ENCODE data around the gene BRWD1.

The BRWD1 gene

DNA sequence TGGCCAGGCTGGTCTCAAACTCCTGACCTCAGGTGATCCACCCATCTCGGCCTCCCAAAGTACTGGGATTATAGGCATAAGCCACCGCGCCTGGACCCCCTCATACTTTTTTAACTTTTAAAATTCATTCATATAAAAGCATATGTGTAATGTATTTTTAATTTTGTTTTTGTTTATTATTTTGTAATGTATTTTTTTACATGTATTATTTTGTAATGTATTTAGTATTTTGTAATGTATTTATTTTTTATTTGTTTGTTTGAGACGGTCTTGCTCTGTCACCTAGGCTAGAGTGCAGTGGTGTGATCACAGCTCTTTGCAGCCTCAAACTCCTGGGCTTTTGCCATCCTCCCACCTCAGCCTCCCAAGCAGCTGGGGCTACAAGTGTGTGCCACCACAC is 12.0 kb upstream of the BRWD1 start:
- no peak overlapping the region for H2AFZ ChIP-seq (ENCODE audit: low read depth, low read length)
- H3K79me2 ChIP-seq (ENCODE audit: insufficient read depth, low read length): no peaks in the 10 kb centered on the region
- H3K4me3 ChIP-seq (ENCODE audit: low read depth in 1 of 2, low read length in 2 of 2): no peak overlapping the region
- H3K36me3 ChIP-seq (ENCODE audit: insufficient read depth, low read length): no peaks in the 10 kb centered on the region
- H3K9me3 ChIP-seq (ENCODE audit: insufficient read depth, low read length, severe bottlenecking): no peaks in the 10 kb centered on the region
- H3K4me1 ChIP-seq (ENCODE audit: insufficient read depth, low read length): no peaks in the 10 kb centered on the region
- no peaks in the 10 kb centered on the region for H3K27me3 ChIP-seq (ENCODE audit: insufficient read depth, low read length, poor library complexity)
- ATAC-seq (ENCODE audit: insufficient read depth, low read depth): no peak
- no peak overlapping the region for H3K27ac ChIP-seq (ENCODE audit: low read length)
- TF ChIP-seq EZH2 (IDR thresholded peaks at IDR 0.05; ENCODE audit: borderline replicate concordance, low read depth, low read length, severe bottlenecking): no peak
- TF ChIP-seq, protein P1, sequence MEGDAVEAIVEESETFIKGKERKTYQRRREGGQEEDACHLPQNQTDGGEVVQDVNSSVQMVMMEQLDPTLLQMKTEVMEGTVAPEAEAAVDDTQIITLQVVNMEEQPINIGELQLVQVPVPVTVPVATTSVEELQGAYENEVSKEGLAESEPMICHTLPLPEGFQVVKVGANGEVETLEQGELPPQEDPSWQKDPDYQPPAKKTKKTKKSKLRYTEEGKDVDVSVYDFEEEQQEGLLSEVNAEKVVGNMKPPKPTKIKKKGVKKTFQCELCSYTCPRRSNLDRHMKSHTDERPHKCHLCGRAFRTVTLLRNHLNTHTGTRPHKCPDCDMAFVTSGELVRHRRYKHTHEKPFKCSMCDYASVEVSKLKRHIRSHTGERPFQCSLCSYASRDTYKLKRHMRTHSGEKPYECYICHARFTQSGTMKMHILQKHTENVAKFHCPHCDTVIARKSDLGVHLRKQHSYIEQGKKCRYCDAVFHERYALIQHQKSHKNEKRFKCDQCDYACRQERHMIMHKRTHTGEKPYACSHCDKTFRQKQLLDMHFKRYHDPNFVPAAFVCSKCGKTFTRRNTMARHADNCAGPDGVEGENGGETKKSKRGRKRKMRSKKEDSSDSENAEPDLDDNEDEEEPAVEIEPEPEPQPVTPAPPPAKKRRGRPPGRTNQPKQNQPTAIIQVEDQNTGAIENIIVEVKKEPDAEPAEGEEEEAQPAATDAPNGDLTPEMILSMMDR (IDR thresholded peaks at IDR 0.05; ENCODE audit: borderline replicate concordance, extremely low read depth, low read length, poor library complexity, severe bottlenecking): no peak
- DNase-seq: no peak
- H3K4me2 ChIP-seq (ENCODE audit: insufficient read depth, low read length): no peak overlapping the region
- H3K9ac ChIP-seq (ENCODE audit: low read depth, low read length): no peak overlapping the region
- no peaks in the 10 kb centered on the region for H4K20me1 ChIP-seq (ENCODE audit: insufficient read depth, low read length)

DNA sequence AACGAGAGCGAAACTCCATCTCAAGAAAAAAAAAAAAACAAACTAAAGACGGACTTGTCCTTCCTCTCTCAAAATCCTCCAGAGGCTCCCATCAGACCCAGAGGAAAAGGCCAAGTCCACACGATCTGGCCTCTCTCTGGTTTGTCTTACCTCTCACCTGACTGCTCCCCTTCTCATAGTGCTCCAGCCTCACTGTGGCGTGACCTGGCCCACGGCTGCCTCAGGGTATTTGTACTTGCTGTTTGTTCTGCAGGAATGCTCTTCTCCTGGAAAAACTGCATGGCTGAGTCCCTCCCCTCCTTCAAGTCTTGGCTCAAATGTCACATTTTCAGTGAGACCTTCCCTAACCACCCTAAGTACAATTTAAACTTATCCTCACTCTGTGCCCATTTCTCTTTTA is 8.0 kb upstream of the BRWD1 start:
- Histone ChIP-seq H3K9me3 (ENCODE audit: insufficient read depth, low read length, severe bottlenecking) (no peaks in the 10 kb centered on the region), H3K36me3 (ENCODE audit: insufficient read depth, low read length) (no peaks in the 10 kb centered on the region), H3K27ac (ENCODE audit: low read length) (no peak overlapping the region), H3K4me2 (ENCODE audit: insufficient read depth, low read length) (no peak overlapping the region), H3K4me3 (ENCODE audit: low read depth in 1 of 2, low read length in 2 of 2) (no peak overlapping the region), H3K9ac (ENCODE audit: low read depth, low read length) (no peak overlapping the region), H3K4me1 (ENCODE audit: insufficient read depth, low read length) (no peaks in the 10 kb centered on the region), H3K27me3 (ENCODE audit: insufficient read depth, low read length, poor library complexity) (no peaks in the 10 kb centered on the region), H4K20me1 (ENCODE audit: insufficient read depth, low read length) (no peaks in the 10 kb centered on the region), H2AFZ (ENCODE audit: low read depth, low read length) (no peak overlapping the region), H3K79me2 (ENCODE audit: insufficient read depth, low read length) (no peaks in the 10 kb centered on the region)
- TF ChIP-seq, protein P1 (IDR thresholded peaks at IDR 0.05; ENCODE audit: borderline replicate concordance, extremely low read depth, low read length, poor library complexity, severe bottlenecking): no peak
- no peak for TF ChIP-seq EZH2 (IDR thresholded peaks at IDR 0.05; ENCODE audit: borderline replicate concordance, low read depth, low read length, severe bottlenecking)
- DNase-seq (no peak), ATAC-seq (ENCODE audit: insufficient read depth, low read depth) (no peak)

DNA sequence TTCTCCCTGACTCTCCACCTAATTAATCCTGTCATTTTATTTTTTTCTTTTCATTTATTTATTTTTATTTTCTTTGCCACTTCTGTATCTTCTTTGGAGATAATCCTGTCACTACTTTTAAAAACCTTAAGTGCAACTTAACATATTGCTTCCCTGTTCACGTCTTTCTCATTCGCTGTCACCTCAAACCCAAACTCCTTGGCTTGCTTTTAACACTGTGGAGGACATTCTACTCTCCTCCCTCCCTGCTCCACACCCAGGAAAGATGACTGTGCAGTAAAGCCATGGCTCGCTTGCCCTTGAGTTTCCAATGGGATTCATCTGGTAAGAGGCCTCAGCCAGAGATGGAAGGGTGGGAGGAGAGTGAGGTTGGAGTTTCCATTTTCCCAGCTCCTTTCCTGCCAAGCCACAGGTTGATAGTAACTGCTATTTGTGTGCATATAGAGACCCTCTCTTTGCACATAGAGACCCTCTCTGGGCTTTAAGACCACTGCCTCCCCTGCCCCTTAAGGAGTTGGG is 6.4 kb upstream of the BRWD1 start:
- H3K9ac ChIP-seq (ENCODE audit: low read depth, low read length): no peak overlapping the region
- DNase-seq (no peak), ATAC-seq (ENCODE audit: insufficient read depth, low read depth) (no peak)
- H3K27ac ChIP-seq (ENCODE audit: low read length): no peak overlapping the region
- no peak for TF ChIP-seq EZH2 (IDR thresholded peaks at IDR 0.05; ENCODE audit: borderline replicate concordance, low read depth, low read length, severe bottlenecking)
- TF ChIP-seq, protein P1 (IDR thresholded peaks at IDR 0.05; ENCODE audit: borderline replicate concordance, extremely low read depth, low read length, poor library complexity, severe bottlenecking): no peak
- H3K79me2 ChIP-seq (ENCODE audit: insufficient read depth, low read length): no peaks in the 10 kb centered on the region
- H3K4me2 ChIP-seq (ENCODE audit: insufficient read depth, low read length): no peak overlapping the region
- H3K27me3 ChIP-seq (ENCODE audit: insufficient read depth, low read length, poor library complexity): no peaks in the 10 kb centered on the region
- peaks cover 1% of the 10 kb centered on the region for H3K4me1 ChIP-seq (ENCODE audit: insufficient read depth, low read length)
- H2AFZ ChIP-seq (ENCODE audit: low read depth, low read length): no peak overlapping the region
- H3K36me3 ChIP-seq (ENCODE audit: insufficient read depth, low read length): no peaks in the 10 kb centered on the region
- H3K9me3 ChIP-seq (ENCODE audit: insufficient read depth, low read length, severe bottlenecking): no peaks in the 10 kb centered on the region
- H3K4me3 ChIP-seq (ENCODE audit: low read depth in 1 of 2, low read length in 2 of 2): no peak overlapping the region
- H4K20me1 ChIP-seq (ENCODE audit: insufficient read depth, low read length): no peaks in the 10 kb centered on the region
